SJSA1 (cell line): ENCODE results near the gene CD226. TPM values are rescaled to one million over a fixed set of nuclear protein-coding genes. Genes with fewer than 3 reads are reported as not detected.
"Not testable (repeated sequence)": the region's sequence is repeated elsewhere in the genome, so short reads cannot be mapped to it uniquely, and the experiment has no call there.

ENCODE experiments used
- DNase-seq, 2 experiments: peaks; one replicate each; pipeline ENCODE4 v3.0.0-alpha.2; 2015 to 2020; ENCODE audit warnings: low spot score in 2 of 2, low read depth in 1 of 2
- H3K27ac ChIP-seq: fragments of 250-450 bp; sonication (Bioruptor Pico); 2 replicates; pipeline ENCODE4 v1.5.1; 2020; ENCODE audit warnings: mild to moderate bottlenecking, moderate library complexity
- H3K27me3 ChIP-seq: fragments of 250-450 bp; sonication (Bioruptor Pico); replicated peaks from 2 replicates; pipeline ENCODE4 v1.5.1; 2020; ENCODE audit warnings: mild to moderate bottlenecking, moderate library complexity
- H3K36me3 ChIP-seq: fragments of 250-450 bp; sonication (Bioruptor Pico); 2 replicates; pipeline ENCODE4 v1.5.1; 2020; ENCODE audit warnings: mild to moderate bottlenecking
- H3K4me1 ChIP-seq: fragments of 250-450 bp; sonication (Bioruptor Pico); replicated peaks from 2 replicates; pipeline ENCODE4 v1.6.1; 2021; ENCODE audit warnings: mild to moderate bottlenecking
- H3K4me3 ChIP-seq: fragments of 250-450 bp; sonication (Bioruptor Pico); 2 replicates; pipeline ENCODE4 v1.5.1; 2020; ENCODE audit warnings: mild to moderate bottlenecking
- H3K9me3 ChIP-seq: fragments of 250-450 bp; sonication (Bioruptor Pico); replicated peaks from 2 replicates; pipeline ENCODE4 v1.5.1; 2020; ENCODE audit warnings: mild to moderate bottlenecking
- total RNA-seq: library from RNA; depleted of rRNA; stranded (reverse); fragments of >200 nt; shearing (Covaris generic); gene quantifications from 2 replicates; pipeline ENCODE4 v1.2.3, GENCODE V29; 2014

The CD226 gene
- total RNA-seq, 1 experiment from 2014 or later = 0.39 TPM

DNA sequence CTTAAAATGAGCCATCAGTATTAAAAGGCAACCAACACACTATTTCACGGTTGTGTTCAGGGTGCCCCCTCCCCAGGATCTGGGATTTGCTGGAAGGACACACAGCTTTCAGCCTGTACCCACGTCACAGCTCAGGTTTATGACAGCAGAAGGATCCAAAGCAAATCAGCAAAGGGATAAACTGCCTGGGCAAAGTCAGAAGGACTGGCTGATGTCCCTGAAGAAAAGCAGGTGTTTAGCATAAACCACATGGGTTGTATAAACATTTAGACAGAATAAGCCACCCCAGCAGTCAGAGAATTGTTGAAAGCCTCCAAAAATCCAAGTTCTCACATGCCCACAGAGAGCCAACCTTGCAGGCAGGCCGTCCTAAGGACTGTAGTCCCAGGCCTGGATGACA is 63.9 kb downstream of the CD226 start:
- Histone ChIP-seq H3K4me3 (no peak overlapping the region), H3K36me3 (no peaks in the 10 kb centered on the region), H3K27me3 (no peaks in the 10 kb centered on the region), H3K9me3 (no peaks in the 10 kb centered on the region), H3K4me1 (no peaks in the 10 kb centered on the region), H3K27ac (no peak overlapping the region)
- DNase-seq = no peak

DNA sequence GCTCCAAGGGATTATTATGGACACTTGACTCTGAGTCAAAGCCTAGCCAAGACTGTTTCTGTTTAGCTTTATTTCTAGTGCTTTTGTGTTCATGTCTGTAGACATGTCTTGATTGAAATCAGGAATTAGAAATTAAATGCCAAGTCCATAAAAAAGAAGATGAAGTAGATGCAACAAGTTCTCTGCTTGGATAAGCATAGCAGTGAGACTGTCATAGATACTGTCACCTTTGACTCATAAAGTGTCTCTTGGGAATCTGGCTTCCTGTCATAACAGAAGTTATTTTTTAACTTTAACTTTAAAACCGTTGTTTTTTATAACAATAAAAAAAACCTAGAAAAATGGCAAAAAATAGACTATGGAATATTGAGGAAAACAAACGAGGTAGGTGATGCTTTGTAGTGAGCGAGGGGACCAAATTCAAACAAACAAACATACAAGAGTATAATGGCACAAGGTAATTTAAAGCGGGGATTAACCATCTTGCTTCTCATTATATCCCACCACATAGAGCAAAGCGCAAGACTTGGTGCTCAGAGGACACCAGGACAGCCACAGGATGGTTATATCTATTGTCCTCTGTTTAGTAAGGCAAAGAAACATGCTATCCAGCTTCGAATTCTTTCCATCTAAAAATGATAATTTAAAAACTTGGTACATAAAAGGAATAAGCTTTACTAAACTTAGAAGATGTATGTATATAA is 64.6 kb downstream of the CD226 start:
- no peak overlapping the region for H3K27ac ChIP-seq
- no peaks in the 10 kb centered on the region for H3K27me3 ChIP-seq
- no peak overlapping the region for H3K4me3 ChIP-seq
- DNase-seq = no peak
- H3K4me1 ChIP-seq = no peaks in the 10 kb centered on the region
- no peaks in the 10 kb centered on the region for H3K9me3 ChIP-seq
- no peaks in the 10 kb centered on the region for H3K36me3 ChIP-seq

DNA sequence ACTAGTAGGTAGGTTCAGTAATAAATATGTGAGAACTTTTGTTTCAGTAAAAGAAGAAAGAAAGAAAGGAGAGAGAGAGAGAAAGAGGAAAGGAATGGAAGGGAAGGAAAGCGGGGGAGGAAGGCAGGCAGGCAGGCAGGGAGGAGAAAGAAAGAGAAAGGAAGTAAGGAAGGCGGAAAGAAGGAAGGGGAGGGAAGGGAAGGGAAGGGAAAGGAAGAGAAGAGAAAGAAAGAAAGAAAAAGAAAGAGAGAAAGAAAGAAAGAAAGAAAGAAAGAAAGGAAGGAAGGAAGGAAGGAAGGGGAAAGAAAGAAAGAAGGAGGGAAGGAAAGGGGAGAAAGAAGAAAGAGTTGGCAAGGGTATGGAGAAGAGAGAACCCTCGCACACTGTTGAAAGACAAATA is 67.6 kb downstream of the CD226 start:
- DNase-seq = no peak
- no peaks in the 10 kb centered on the region for H3K36me3 ChIP-seq
- H3K9me3 ChIP-seq = no peaks in the 10 kb centered on the region
- H3K27ac ChIP-seq = no peak overlapping the region
- no peaks in the 10 kb centered on the region for H3K4me1 ChIP-seq
- no peaks in the 10 kb centered on the region for H3K27me3 ChIP-seq
- no peak overlapping the region for H3K4me3 ChIP-seq

DNA sequence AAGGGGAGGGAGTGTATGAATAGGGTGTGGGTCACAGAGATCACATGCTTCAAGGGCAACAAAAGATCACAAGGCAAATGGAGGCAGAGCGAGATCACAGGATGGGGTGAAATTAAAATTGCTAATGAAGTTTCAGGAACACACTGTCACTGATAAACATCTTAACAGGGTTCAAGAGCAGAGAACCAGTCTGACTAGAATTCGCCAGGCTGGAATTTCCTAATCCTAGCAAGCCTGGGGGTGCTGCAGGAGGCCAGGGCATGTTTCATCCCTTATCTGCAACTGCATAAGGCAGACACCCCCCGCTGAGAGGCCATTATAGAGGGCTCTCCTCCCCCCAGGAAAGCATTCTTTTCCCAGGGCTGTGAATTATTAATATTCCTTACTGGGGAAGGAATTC is 68.6 kb downstream of the CD226 start:
- not testable (repeated sequence) for H3K27ac ChIP-seq, H3K4me1 ChIP-seq, H3K27me3 ChIP-seq, H3K36me3 ChIP-seq, DNase-seq, H3K4me3 ChIP-seq, H3K9me3 ChIP-seq

DNA sequence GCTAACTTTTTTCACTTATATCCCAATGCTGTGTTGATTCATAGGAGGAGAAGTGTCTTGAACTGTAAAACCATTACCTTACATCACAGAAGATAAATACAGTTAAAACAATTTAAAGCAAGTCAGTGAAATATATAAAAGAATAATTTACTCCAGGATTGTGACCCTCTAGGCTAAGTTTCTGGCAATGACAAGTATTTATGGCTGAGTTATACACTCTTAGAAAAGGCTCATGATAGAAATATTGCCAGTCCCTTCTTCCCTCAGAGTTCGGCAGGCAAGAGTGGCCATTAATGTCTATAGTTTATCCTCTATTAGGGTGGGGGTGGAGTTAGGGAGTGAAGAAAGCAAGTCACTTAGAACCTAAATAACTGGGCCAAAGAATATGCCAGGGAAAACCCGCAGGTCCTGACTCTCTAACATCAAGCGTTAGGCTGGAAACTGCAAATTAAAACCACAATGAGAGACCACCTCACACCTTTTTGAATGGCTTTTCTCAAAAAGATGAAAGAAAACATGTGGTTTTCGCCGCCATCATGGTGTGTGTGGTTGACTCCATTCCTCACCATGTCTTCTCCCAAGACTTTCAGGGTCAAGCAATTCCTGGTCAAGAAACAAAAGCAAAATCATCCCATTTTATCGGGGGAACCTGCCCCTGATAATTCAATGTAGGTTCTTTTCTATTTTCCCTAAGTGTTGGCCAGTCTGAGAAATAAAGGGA is 69.3 kb downstream of the CD226 start:
- Histone ChIP-seq H3K36me3 (no peaks in the 10 kb centered on the region), H3K4me3 (no peak overlapping the region), H3K27ac (no peak overlapping the region), H3K4me1 (no peaks in the 10 kb centered on the region), H3K9me3 (no peaks in the 10 kb centered on the region), H3K27me3 (no peaks in the 10 kb centered on the region)
- no peak for DNase-seq

DNA sequence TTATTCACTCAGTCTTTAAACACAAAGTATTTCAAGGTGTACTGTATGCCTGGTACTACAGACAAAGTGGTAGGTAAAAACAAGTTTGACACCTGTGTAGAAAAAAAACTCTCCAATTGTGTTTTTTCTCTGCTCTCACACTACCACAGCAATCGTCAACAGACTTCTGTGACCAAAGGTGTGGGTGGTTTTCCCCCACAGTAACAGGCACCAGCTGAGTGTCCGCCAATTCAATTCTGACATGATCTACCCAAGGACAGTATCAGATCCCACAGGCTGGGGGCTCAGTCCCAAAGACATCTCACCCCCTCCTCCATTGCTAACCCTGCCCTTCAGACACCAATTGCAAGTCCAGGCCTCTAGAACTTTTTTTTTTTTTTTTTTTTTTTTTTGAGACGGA is 71.2 kb downstream of the CD226 start:
- Histone ChIP-seq H3K36me3 (no peaks in the 10 kb centered on the region), H3K9me3 (no peaks in the 10 kb centered on the region), H3K27ac (no peak overlapping the region), H3K4me3 (no peak overlapping the region), H3K27me3 (no peaks in the 10 kb centered on the region), H3K4me1 (no peaks in the 10 kb centered on the region)
- no peak for DNase-seq

DNA sequence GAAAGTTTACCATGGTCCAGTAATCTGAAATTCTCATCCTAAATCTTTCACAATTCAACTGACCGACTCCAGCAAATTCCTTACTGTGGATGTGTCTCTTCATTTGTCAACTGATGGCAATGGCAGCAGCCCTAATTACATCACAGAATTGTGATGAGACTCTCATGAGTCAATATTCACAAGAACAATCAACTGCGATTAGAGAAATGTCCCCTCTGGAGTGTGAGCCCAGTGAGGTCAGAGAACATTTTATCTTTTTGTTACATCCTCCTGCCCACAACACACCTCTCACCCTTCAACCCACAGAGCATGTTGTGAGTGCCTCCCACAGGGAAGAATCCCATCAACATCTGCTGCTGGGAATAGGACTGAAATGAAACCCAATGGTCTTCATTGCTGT is 73.6 kb downstream of the CD226 start:
- no peaks in the 10 kb centered on the region for H3K4me1 ChIP-seq
- no peak overlapping the region for H3K4me3 ChIP-seq
- H3K9me3 ChIP-seq = no peaks in the 10 kb centered on the region
- H3K27me3 ChIP-seq = no peaks in the 10 kb centered on the region
- H3K36me3 ChIP-seq = no peaks in the 10 kb centered on the region
- no peak for DNase-seq
- no peak overlapping the region for H3K27ac ChIP-seq

DNA sequence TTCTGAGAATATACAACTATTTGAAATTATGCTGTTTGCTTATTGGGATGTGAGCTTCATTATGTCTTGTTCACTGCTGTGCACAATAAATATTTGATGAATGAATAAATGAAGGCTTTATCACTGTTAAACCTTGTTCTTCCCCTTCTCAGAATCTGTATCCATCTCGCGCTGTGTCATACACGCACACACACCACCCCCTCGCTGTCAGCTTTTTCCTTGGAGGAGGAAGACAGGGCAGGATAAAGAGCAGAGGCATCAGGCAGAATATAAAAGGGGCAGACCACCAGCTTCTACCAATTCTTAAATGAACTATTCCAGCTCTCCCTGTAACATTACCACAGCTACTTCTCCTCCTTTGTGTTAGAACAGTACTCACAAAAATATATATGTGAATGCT is 75.0 kb downstream of the CD226 start:
- Histone ChIP-seq H3K36me3 (no peaks in the 10 kb centered on the region), H3K9me3 (no peaks in the 10 kb centered on the region), H3K27ac (no peak overlapping the region), H3K27me3 (no peaks in the 10 kb centered on the region), H3K4me1 (no peaks in the 10 kb centered on the region), H3K4me3 (no peak overlapping the region)
- no peak for DNase-seq

DNA sequence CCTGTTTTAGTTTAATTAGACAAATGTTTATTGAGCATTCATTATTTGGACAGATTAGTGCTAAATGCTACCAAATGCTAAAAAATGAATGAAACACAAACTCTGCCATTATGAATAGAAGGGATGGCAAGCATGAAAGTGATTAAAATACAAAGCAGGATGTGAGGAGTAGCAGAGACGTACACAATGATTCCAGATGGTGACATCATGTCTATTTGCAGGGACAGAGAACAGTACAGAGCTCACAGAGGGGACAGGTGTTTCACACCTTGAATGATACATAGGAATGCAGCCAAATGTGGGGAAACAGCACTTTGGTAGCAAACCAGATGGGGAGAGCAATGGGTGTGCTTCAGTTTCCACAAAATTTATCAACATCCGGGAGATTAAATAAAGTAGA is 76.3 kb downstream of the CD226 start:
- no peak overlapping the region for H3K27ac ChIP-seq
- no peaks in the 10 kb centered on the region for H3K27me3 ChIP-seq
- no peaks in the 10 kb centered on the region for H3K36me3 ChIP-seq
- no peak overlapping the region for H3K4me3 ChIP-seq
- H3K9me3 ChIP-seq = no peaks in the 10 kb centered on the region
- no peak for DNase-seq
- H3K4me1 ChIP-seq = no peaks in the 10 kb centered on the region

DNA sequence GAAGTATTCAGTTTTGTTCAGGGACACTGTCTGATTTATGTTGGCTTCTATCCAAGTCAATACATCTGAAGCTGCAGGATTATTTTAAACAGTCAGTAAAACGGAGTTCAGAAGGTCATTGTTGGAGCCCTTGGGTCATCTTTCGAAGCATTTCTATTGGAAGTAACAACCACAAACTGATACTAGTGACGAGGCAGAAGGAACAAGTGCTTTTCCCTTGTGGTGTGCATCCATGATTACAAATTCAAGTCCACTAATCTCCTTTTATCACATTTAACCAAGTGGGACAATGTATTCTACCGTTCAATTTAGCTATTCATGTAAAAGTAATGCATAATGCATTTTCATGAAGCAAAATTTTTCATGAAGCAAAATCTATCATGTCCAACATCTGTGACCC is 76.9 kb downstream of the CD226 start:
- Histone ChIP-seq H3K36me3 (no peaks in the 10 kb centered on the region), H3K27me3 (no peaks in the 10 kb centered on the region), H3K4me1 (no peaks in the 10 kb centered on the region), H3K9me3 (no peaks in the 10 kb centered on the region), H3K27ac (no peak overlapping the region), H3K4me3 (no peak overlapping the region)
- DNase-seq = no peak

DNA sequence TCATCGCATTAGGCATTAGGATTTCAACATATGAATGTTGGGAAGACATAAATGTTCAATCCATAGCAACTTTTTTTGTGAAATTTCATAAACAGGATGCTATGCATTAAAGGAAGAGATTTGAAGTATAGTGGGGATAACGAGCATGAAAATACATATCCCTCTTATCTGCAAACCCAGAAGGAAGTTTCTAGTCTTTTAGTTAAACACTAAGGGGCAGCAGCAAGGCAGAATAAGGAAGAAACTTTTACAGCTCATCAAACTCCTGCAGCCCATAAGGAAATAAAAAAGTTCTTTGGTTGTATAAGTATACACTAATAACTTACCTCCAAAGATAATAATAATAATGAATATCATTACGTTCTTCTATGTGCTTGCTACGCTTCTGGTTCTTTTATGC is 81.5 kb downstream of the CD226 start:
- H3K4me1 ChIP-seq = no peaks in the 10 kb centered on the region
- H3K36me3 ChIP-seq = no peaks in the 10 kb centered on the region
- no peaks in the 10 kb centered on the region for H3K9me3 ChIP-seq
- no peak overlapping the region for H3K4me3 ChIP-seq
- no peak overlapping the region for H3K27ac ChIP-seq
- DNase-seq = no peak
- H3K27me3 ChIP-seq = no peaks in the 10 kb centered on the region

DNA sequence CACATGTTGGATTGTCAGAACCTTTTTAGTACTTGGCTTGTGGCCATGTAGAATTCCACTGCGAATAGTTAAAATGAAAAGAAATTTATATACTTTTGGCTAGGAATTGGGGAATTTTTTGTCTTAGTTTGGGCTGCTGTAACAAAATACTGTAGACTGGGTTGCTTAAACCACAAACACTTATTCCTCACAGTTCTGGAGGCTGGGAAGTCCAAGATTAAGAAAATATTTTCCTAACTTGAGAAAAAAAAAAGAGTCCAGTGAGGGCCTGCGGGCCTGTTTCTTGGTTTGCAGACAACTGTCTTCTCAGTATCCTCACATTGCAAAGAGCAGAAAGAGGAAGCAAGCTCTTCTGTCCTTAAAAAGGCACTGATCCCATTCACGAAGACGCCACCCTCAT is 81.9 kb downstream of the CD226 start:
- no peaks in the 10 kb centered on the region for H3K4me1 ChIP-seq
- DNase-seq = no peak
- no peak overlapping the region for H3K27ac ChIP-seq

DNA sequence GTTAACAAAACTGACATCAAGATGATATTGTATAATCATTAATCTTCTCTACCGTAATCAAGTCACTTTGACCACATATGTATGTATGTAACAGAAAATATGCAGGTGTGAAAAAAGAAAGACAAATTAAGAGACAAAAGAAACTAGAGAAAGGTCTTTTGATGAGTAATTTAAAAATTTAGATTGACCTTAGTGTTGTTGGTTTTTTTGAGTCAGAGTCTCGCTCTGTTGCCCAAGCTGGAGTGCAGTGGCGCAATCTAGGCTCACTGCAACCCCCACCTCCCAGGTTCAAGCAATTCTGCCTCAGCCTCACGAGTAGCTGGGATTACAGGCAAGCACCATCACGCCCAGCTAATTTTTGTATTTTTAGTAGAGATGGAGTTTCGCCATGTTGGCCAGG is 82.9 kb downstream of the CD226 start:
- not testable (repeated sequence) for H3K9me3 ChIP-seq, H3K27me3 ChIP-seq, H3K27ac ChIP-seq, H3K36me3 ChIP-seq, DNase-seq, H3K4me1 ChIP-seq, H3K4me3 ChIP-seq

More for the DNA sequence above, 81.9 kb downstream of the CD226 start:
- Histone ChIP-seq H3K9me3 (no peaks in the 10 kb centered on the region), H3K27me3 (no peaks in the 10 kb centered on the region), H3K4me3 (no peak overlapping the region), H3K36me3 (no peaks in the 10 kb centered on the region)

DNA sequence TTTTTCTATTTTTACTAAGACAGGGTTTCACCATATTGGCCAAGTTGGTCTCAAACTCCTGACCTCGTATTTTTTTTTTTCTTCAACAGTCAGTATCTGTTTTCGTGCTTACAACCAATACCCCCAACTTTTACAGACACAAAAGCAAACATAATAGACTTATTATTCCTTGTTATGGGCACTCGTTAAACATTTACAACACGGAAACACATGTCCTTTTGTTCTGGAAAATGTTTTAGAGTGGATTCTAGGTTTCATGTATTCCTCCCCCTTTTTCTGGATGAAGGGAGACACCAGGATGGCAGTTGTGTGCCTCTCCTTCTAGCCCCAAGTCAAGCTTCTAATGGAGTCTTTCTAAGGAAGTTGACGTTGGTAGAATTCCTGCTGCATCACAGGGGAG is 88.8 kb downstream of the CD226 start:
- H3K4me3 ChIP-seq = no peak overlapping the region
- no peak for DNase-seq
- no peaks in the 10 kb centered on the region for H3K27me3 ChIP-seq
- H3K4me1 ChIP-seq = no peaks in the 10 kb centered on the region
- H3K27ac ChIP-seq = no peak overlapping the region
- no peaks in the 10 kb centered on the region for H3K36me3 ChIP-seq
- H3K9me3 ChIP-seq = no peaks in the 10 kb centered on the region

DNA sequence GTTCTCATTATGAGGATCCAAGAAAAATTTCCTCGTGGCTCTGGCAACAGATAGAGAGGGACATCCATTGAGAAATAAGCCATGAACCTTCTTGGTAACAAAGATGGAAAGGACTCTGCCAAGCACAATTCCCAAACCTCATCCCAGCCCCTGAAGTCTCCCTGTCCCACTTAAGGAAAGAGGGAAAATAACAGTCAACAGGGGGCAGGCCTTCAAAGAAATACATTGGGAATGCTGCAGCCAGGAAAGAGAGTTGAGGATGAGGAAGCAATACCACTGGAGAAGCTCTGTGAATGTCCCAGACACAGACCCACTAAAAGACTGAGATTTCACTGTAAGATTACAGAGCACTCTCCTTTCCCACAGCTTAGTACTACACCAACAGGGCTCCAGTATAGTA is 93.2 kb downstream of the CD226 start:
- no peak overlapping the region for H3K4me3 ChIP-seq
- H3K27me3 ChIP-seq = no peaks in the 10 kb centered on the region
- no peak for DNase-seq
- no peaks in the 10 kb centered on the region for H3K9me3 ChIP-seq
- H3K36me3 ChIP-seq = no peaks in the 10 kb centered on the region
- no peak overlapping the region for H3K27ac ChIP-seq
- no peaks in the 10 kb centered on the region for H3K4me1 ChIP-seq
